ENCODE measurements around the gene TAMALIN. TPM values are rescaled to one million over a fixed set of nuclear protein-coding genes. Genes with fewer than 3 reads are reported as not detected.

Gene TAMALIN
- total and polyA plus RNA-seq, 2 experiments from 2014 or later, result 8.0 to 9.9 TPM

GRCh38 chr12:52050116-52050757, 43.5 kb downstream of the TAMALIN start:
- H3K27me3 ChIP-seq, result no peaks in the 10 kb centered on the region
- no peaks in the 10 kb centered on the region for H3K36me3 ChIP-seq (replicated peaks; ENCODE audit: insufficient read depth, low read depth)
- WGBS (ENCODE audit: low lambda C conversion rate, missing lambda C conversion rate), result 28% methylated on average over 16 of the region's 16 CpGs
- H3K4me1 ChIP-seq (ENCODE audit: insufficient read depth), result peaks cover 8% of the 10 kb centered on the region
- TF ChIP-seq CTCF (IDR thresholded peaks at IDR 0.05; ENCODE audit: poor library complexity) (no peak), EZH2 (IDR thresholded peaks at IDR 0.05; ENCODE audit: borderline replicate concordance) (no peak)
- H3K27ac ChIP-seq, result peak overlapping the region; percentile 91
- no peaks in the 10 kb centered on the region for H3K9me2 ChIP-seq (replicated peaks; ENCODE audit: insufficient read depth)
- no peaks in the 10 kb centered on the region for H3K9me3 ChIP-seq (ENCODE audit: low read depth)
- peak; percentile 47 for DNase-seq (ENCODE audit: low spot score)
- peak overlapping the region; percentile 81 for H3K4me2 ChIP-seq
- peaks cover 7% of the 10 kb centered on the region for H4K20me1 ChIP-seq (ENCODE audit: insufficient read depth, poor library complexity, severe bottlenecking)
- peak overlapping the region; percentile 32 for H3K4me3 ChIP-seq
- no peaks in the 10 kb centered on the region for H3K79me2 ChIP-seq
- peak overlapping the region; percentile 22 for H2AFZ ChIP-seq

GRCh38 chr12:52050758-52051541, 44.2 kb downstream of the TAMALIN start, which contains the start of gene NR4A1:
Gene NR4A1, plus strand, starts transcription at chr12:52051442. Its CDS starts 2,887 bp downstream, at chr12:52054329.
- Histone ChIP-seq H3K27me3 (no peaks in the 10 kb centered on the region), H3K4me1 (ENCODE audit: insufficient read depth) (peaks cover 8% of the 10 kb centered on the region), H4K20me1 (ENCODE audit: insufficient read depth, poor library complexity, severe bottlenecking) (peaks cover 7% of the 10 kb centered on the region), H3K9me3 (ENCODE audit: low read depth) (no peaks in the 10 kb centered on the region), H3K4me2 (peak within 1 kb of the TSS; percentile 81), H3K9me2 (replicated peaks; ENCODE audit: insufficient read depth) (no peaks in the 10 kb centered on the region), H3K27ac (peak within 1 kb of the TSS; percentile 91), H3K4me3 (peak within 1 kb of the TSS; percentile 66), H3K36me3 (replicated peaks; ENCODE audit: insufficient read depth, low read depth) (no peaks in the 10 kb centered on the region), H3K79me2 (no peaks in the 10 kb centered on the region), H2AFZ (peak within 1 kb of the TSS; percentile 22)
- peak; percentile 98 for DNase-seq (ENCODE audit: low spot score)
- WGBS (ENCODE audit: low lambda C conversion rate, missing lambda C conversion rate), result 2% methylated on average over 51 of the region's 77 CpGs
- TF ChIP-seq CTCF (IDR thresholded peaks at IDR 0.05; ENCODE audit: poor library complexity) (peak; percentile 28), EZH2phosphoT487 (IDR thresholded peaks at IDR 0.05; ENCODE audit: low read depth, severe bottlenecking, unreplicated experiment) (no peak), EZH2 (IDR thresholded peaks at IDR 0.05; ENCODE audit: borderline replicate concordance) (no peak)

GRCh38 chr12:52052468-52053186, 45.9 kb downstream of the TAMALIN start:
- no peaks in the 10 kb centered on the region for H3K36me3 ChIP-seq (replicated peaks; ENCODE audit: insufficient read depth, low read depth)
- H3K9me2 ChIP-seq (replicated peaks; ENCODE audit: insufficient read depth), result no peaks in the 10 kb centered on the region
- peak overlapping the region; percentile 88 for H3K27ac ChIP-seq
- 71% methylated on average over 7 of the region's 7 CpGs for WGBS (ENCODE audit: low lambda C conversion rate, missing lambda C conversion rate)
- peak overlapping the region; percentile 81 for H3K4me2 ChIP-seq
- H3K79me2 ChIP-seq, result no peaks in the 10 kb centered on the region
- H3K4me3 ChIP-seq, result no peak overlapping the region
- TF ChIP-seq EZH2phosphoT487 (IDR thresholded peaks at IDR 0.05; ENCODE audit: low read depth, severe bottlenecking, unreplicated experiment) (no peak), EZH2 (IDR thresholded peaks at IDR 0.05; ENCODE audit: borderline replicate concordance) (no peak), CTCF (IDR thresholded peaks at IDR 0.05; ENCODE audit: poor library complexity) (no peak)
- no peak overlapping the region for H2AFZ ChIP-seq
- DNase-seq (ENCODE audit: low spot score), result peak; percentile 21
- no peaks in the 10 kb centered on the region for H3K9me3 ChIP-seq (ENCODE audit: low read depth)
- no peaks in the 10 kb centered on the region for H3K27me3 ChIP-seq
- H4K20me1 ChIP-seq (ENCODE audit: insufficient read depth, poor library complexity, severe bottlenecking), result peaks cover 7% of the 10 kb centered on the region
- peaks cover 8% of the 10 kb centered on the region for H3K4me1 ChIP-seq (ENCODE audit: insufficient read depth)
